GM19455 (cell line): ENCODE data around the gene BAG2.

Experiments
- ATAC-seq: cut with Tn5 transposase; IDR thresholded peaks from one replicate; pipeline ENCODE4 v1.9.1; 2021; ENCODE audit not compliant: unreplicated experiment

The BAG2 gene

GRCh38 chr6:57221191-57221935 lies 49.2 kb downstream of the BAG2 start:
- ATAC-seq, result peak; percentile 73

- ATAC-seq, result peak; percentile 85
Measured at GRCh38 chr6:57221936-57222742, 50.0 kb downstream of the BAG2 start, which contains the start of gene RAB23. Gene RAB23 (minus strand): TSS chr6:57222307. CDS start chr6:57210380, 11,927 bp downstream.

GRCh38 chr6:57222743-57223077 lies 50.6 kb downstream of the BAG2 start:
- no peak for ATAC-seq

GRCh38 chr6:57224769-57225515 lies 52.8 kb downstream of the BAG2 start:
- no peak for ATAC-seq

- ATAC-seq, result no peak
Measured at GRCh38 chr6:57226221-57226620, 54.1 kb downstream of the BAG2 start.
